HG02884 (cell line): ENCODE data around the gene LPO.

ENCODE experiments used
- ATAC-seq: cut with Tn5 transposase; IDR thresholded peaks from one replicate; pipeline ENCODE4 v1.9.1; 2021; ENCODE audit warnings: mild to moderate bottlenecking, moderate library complexity; ENCODE audit not compliant: unreplicated experiment

LPO gene

GRCh38 chr17:58253082-58253481 lies 14.7 kb downstream of the LPO start:
- ATAC-seq, result no peak

GRCh38 chr17:58254803-58255202 lies 16.4 kb downstream of the LPO start:
- no peak for ATAC-seq

- ATAC-seq, result no peak
Measured at GRCh38 chr17:58262149-58262548, 23.8 kb downstream of the LPO start.

- ATAC-seq, result no peak
Measured at GRCh38 chr17:58263773-58264172, 25.4 kb downstream of the LPO start.

- ATAC-seq, result no peak
Measured at GRCh38 chr17:58264407-58265103, 26.2 kb downstream of the LPO start.

- ATAC-seq, result no peak
Measured at GRCh38 chr17:58265271-58265670, 26.9 kb downstream of the LPO start.

GRCh38 chr17:58265902-58266875 lies 27.8 kb downstream of the LPO start:
- ATAC-seq, result no peak

- ATAC-seq, result no peak
Measured at GRCh38 chr17:58267347-58268324, 29.3 kb downstream of the LPO start.

GRCh38 chr17:58268326-58268725 lies 29.9 kb downstream of the LPO start:
- ATAC-seq, result no peak

- no peak for ATAC-seq
Measured at GRCh38 chr17:58268774-58269556, 30.6 kb downstream of the LPO start.

GRCh38 chr17:58269557-58270291 lies 31.3 kb downstream of the LPO start:
- no peak for ATAC-seq

- ATAC-seq, result no peak
Measured at GRCh38 chr17:58270476-58271215, 32.3 kb downstream of the LPO start.

- no peak for ATAC-seq
Measured at GRCh38 chr17:58271216-58271931, 33.0 kb downstream of the LPO start.

GRCh38 chr17:58272367-58273280 lies 34.2 kb downstream of the LPO start:
- ATAC-seq, result no peak

- ATAC-seq, result no peak
Measured at GRCh38 chr17:58273453-58274104, 35.2 kb downstream of the LPO start.

- ATAC-seq, result no peak
Measured at GRCh38 chr17:58275417-58275816, 37.0 kb downstream of the LPO start.
